Measurements from ENCODE around the gene PRR7. TPM values are rescaled to one million over a fixed set of nuclear protein-coding genes. Genes with fewer than 3 reads are reported as not detected.

PRR7 gene
- total and polyA plus RNA-seq, 2 of the 13 experiments (the other 11 are each of a cell fraction or from before 2014, with no cell fraction given) = 4.8 to 5.0 TPM

DNA sequence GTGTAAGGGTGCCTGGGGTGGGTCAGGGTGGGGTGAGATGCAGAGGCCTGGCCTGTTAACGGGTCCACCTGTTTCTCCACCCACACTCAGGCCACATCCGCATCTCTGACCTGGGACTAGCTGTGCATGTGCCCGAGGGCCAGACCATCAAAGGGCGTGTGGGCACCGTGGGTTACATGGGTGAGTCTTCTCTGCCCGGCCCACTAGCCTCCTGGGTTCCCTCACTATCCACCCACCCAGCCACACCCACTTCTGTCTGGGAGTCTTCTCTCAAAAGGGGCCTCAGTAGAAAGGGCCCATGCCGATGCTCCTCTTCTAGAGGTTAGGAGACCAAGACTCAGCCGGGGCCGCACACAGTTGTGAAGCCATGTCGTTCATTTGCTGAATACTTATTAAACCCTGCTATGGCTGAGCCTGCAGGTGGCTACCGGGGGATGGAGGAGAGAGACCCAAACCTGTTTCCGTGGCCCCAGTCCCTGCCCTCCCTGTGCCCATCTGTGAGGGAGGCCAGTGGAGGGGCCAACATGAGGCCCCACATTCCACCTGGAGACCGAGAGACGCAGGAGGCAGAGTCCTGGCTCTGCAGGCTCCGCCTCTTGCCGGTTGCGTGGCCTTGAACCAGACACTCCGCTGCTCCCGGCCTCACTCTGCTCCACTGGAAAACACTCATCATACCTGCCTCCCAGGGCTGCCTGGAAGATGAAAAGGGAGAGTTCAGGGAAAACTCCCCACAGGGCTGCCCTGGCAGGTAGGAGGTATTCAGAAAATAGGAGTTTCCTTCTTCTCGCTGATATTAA, 11.5 kb upstream of the PRR7 start (continued):
- TF ChIP-seq, protein P1, sequence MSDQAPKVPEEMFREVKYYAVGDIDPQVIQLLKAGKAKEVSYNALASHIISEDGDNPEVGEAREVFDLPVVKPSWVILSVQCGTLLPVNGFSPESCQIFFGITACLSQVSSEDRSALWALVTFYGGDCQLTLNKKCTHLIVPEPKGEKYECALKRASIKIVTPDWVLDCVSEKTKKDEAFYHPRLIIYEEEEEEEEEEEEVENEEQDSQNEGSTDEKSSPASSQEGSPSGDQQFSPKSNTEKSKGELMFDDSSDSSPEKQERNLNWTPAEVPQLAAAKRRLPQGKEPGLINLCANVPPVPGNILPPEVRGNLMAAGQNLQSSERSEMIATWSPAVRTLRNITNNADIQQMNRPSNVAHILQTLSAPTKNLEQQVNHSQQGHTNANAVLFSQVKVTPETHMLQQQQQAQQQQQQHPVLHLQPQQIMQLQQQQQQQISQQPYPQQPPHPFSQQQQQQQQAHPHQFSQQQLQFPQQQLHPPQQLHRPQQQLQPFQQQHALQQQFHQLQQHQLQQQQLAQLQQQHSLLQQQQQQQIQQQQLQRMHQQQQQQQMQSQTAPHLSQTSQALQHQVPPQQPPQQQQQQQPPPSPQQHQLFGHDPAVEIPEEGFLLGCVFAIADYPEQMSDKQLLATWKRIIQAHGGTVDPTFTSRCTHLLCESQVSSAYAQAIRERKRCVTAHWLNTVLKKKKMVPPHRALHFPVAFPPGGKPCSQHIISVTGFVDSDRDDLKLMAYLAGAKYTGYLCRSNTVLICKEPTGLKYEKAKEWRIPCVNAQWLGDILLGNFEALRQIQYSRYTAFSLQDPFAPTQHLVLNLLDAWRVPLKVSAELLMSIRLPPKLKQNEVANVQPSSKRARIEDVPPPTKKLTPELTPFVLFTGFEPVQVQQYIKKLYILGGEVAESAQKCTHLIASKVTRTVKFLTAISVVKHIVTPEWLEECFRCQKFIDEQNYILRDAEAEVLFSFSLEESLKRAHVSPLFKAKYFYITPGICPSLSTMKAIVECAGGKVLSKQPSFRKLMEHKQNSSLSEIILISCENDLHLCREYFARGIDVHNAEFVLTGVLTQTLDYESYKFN (CRISPR knock-in tag; conservative IDR thresholded peaks at IDR 0.05) = peak; percentile 83
- TF ChIP-seq MXD4 (CRISPR knock-in tag; IDR thresholded peaks at IDR 0.05) (no peak), AKAP8 (CRISPR knock-in tag; IDR thresholded peaks at IDR 0.05) (peak; percentile 49; the same call in 1 of the 2 replicates), SOX6 (IDR thresholded peaks at IDR 0.05) (no peak), SOX6 (CRISPR knock-in tag; IDR thresholded peaks at IDR 0.05) (peak; percentile 52; the same call in 1 of the 2 replicates), ZNF770 (CRISPR knock-in tag; IDR thresholded peaks at IDR 0.05) (peak; percentile 81), ELF3 (CRISPR knock-in tag; IDR thresholded peaks at IDR 0.05) (peak; percentile 37), ZNF331 (CRISPR knock-in tag; IDR thresholded peaks at IDR 0.05) (no peak), MYPOP (CRISPR knock-in tag; IDR thresholded peaks at IDR 0.05) (0 out of 2 replicates have a peak, but pooled peaks have one; percentile 36), ZNF143 (CRISPR knock-in tag; IDR thresholded peaks at IDR 0.05) (no peak), POGZ (CRISPR knock-in tag; IDR thresholded peaks at IDR 0.05) (peak; percentile 52; the same call in 1 of the 2 replicates), GABPA (IDR thresholded peaks at IDR 0.05; ENCODE audit: low read depth, low read length) (no peak), GABPA (CRISPR knock-in tag; IDR thresholded peaks at IDR 0.05; ENCODE audit: low read depth) (0 out of 2 replicates have a peak, but pooled peaks have one; percentile 12), ZMYM4 (CRISPR knock-in tag; IDR thresholded peaks at IDR 0.05) (0 out of 2 replicates have a peak, but pooled peaks have one; percentile 13), ZBTB38 (CRISPR knock-in tag; IDR thresholded peaks at IDR 0.05) (0 out of 2 replicates have a peak, but pooled peaks have one; percentile 23)
- TF ChIP-seq, protein P2, sequence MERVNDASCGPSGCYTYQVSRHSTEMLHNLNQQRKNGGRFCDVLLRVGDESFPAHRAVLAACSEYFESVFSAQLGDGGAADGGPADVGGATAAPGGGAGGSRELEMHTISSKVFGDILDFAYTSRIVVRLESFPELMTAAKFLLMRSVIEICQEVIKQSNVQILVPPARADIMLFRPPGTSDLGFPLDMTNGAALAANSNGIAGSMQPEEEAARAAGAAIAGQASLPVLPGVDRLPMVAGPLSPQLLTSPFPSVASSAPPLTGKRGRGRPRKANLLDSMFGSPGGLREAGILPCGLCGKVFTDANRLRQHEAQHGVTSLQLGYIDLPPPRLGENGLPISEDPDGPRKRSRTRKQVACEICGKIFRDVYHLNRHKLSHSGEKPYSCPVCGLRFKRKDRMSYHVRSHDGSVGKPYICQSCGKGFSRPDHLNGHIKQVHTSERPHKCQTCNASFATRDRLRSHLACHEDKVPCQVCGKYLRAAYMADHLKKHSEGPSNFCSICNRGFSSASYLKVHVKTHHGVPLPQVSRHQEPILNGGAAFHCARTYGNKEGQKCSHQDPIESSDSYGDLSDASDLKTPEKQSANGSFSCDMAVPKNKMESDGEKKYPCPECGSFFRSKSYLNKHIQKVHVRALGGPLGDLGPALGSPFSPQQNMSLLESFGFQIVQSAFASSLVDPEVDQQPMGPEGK (CRISPR knock-in tag; IDR thresholded peaks at IDR 0.05) = peak; percentile 69
- TF ChIP-seq, protein P3, sequence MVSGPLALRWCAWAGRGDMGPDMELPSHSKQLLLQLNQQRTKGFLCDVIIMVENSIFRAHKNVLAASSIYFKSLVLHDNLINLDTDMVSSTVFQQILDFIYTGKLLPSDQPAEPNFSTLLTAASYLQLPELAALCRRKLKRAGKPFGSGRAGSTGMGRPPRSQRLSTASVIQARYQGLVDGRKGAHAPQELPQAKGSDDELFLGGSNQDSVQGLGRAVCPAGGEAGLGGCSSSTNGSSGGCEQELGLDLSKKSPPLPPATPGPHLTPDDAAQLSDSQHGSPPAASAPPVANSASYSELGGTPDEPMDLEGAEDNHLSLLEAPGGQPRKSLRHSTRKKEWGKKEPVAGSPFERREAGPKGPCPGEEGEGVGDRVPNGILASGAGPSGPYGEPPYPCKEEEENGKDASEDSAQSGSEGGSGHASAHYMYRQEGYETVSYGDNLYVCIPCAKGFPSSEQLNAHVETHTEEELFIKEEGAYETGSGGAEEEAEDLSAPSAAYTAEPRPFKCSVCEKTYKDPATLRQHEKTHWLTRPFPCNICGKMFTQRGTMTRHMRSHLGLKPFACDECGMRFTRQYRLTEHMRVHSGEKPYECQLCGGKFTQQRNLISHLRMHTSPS (CRISPR knock-in tag; IDR thresholded peaks at IDR 0.05; ENCODE audit: low read depth) = peak; percentile 47; the same call in 1 of the 2 replicates

All from HepG2 (cell line).